Left lung (tissue), 10 donors: ENCODE results near the gene KRTAP2-1. TPM values are rescaled to one million over a fixed set of nuclear protein-coding genes. Genes with fewer than 3 reads are reported as not detected.
"Not testable (repeated sequence)": the region's sequence is repeated elsewhere in the genome, so short reads cannot be mapped to it uniquely, and the experiment has no call there.

Experiments used
- ATAC-seq: fragments of 200-7000 bp; cut with Tn5 transposase; one replicate; pipeline ENCODE4 v1.9.1; 2020; ENCODE audit warnings: moderate library complexity
- DNase-seq, 4 donors: peaks; one replicate each; pipeline ENCODE4 v3.0.0-alpha.2; 2013 to 2020
- H3K27ac ChIP-seq, 2 donors: fragments of 200-600 bp; sonication (generic) in 1 of 2; one replicate each; pipeline versions ENCODE4 v1.5.0 to v1.8.0; 2020 to 2021
- H3K27me3 ChIP-seq, 2 donors: fragments of 200-600 bp; sonication (generic) in 1 of 2; one replicate each; pipeline versions ENCODE4 v1.5.0 to v1.8.0; 2020 to 2021
- H3K36me3 ChIP-seq, 2 donors: fragments of 200-600 bp; sonication (generic) in 1 of 2; one replicate each; pipeline versions ENCODE4 v1.5.0 to v1.8.0; 2020 to 2021
- H3K4me1 ChIP-seq, 2 donors: fragments of 200-600 bp; one replicate each; pipeline ENCODE4 v1.8.0; 2021
- H3K4me3 ChIP-seq, 2 donors: fragments of 200-600 bp; sonication (generic) in 1 of 2; one replicate each; pipeline versions ENCODE4 v1.5.0 to v1.8.0; 2020 to 2021; ENCODE audit warnings: mild to moderate bottlenecking in 1 of 2
- H3K9me3 ChIP-seq, 2 donors: fragments of 200-600 bp; sonication (generic) in 1 of 2; one replicate each; pipeline versions ENCODE4 v1.5.0 to v1.8.0; 2020 to 2021
- CTCF ChIP-seq, 2 donors: fragments of 200-600 bp; sonication (generic) in 1 of 2; IDR thresholded peaks; one replicate each; pipeline versions ENCODE4 v1.5.0 to v1.8.0; 2021; ENCODE audit warnings: antibody characterized with exemption in 2 of 2
- intact Hi-C, 2 donors: fragments of 100-400 bp; cut with DNase I; formaldehyde crosslinking; loops; one replicate each; pipeline versions ENCODE4 v1.11.2 to v1.14.2; 2022
- polyA plus RNA-seq, 6 donors: library from polyadenylated mRNA; unstranded; fragments of 120-200 nt; gene quantifications; one replicate each; pipeline ENCODE4 v1.2.1, GENCODE V29; 2013; ENCODE audit not compliant: insufficient read length in 6 of 6
- total RNA-seq, 2 donors: library from RNA; stranded (reverse); fragmentation: NEBNext Ultra II Directional; extraction: Animal tissue kit (Norgen Biotek cat#: 25700); gene quantifications; one replicate each; pipeline ENCODE4 v1.2.1, GENCODE V29; 2021
- donor health status: DM: no; HTN: yes; CAD: no.
- donor health status: DM: no; HTN: no; CAD: no.

KRTAP2-1 gene
- total and polyA plus RNA-seq, 8 donors: not detected

DNA sequence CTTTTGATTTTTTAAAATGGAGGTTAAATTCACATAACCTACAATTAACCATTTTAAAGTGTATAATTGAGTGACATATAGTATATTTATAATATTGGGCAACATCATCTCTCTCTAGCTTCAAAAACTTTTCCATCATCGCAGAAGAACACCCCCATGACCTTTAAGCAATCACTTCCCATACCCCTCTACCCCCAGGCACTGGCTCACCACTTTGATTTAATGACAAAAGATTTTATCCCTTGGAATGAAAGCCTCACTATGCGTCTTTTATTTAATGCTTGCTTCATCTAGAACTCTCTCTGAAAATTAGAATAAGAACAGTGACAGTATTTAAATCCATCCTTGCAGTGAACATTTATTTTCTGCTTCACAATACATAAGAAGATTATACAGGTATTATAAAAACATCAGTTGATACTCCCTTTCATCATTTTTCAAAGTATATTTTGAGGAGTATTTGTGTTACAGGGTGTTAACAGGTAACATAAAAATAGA, 9.2 kb downstream of the KRTAP2-1 start:
- no peak for ATAC-seq
- no peak for TF ChIP-seq CTCF (IDR thresholded peaks at IDR 0.05)

DNA sequence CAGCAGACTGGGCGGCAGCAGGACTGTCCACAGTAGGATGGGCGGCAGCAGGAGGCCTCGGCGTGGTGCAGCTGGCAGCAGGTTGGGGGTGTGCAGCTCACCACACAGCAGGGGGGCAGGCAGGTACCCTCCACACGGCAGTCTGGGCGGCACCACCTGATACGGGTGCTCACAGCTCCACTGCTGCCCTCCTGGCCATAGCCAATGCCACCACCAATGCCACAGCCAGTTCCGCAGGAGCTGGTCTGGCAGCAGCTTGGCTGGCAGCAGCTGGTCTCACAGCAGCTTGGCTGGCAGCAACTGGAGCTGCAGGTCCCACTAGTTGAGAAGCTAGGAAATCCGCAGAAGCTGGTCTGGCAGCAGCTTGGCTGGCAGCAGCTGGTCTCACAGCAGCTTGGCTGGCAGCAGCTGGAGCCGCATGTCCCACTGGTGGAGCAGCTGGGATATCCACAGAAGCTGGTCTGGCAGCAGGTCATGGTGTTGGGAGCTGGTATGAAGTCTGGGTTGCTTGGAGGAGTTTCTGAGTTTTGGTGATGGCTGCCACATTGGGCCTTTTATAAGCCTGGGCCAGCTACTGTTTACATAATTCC, 12.7 kb downstream of the KRTAP2-1 start, which contains the start of gene KRTAP1-3:
KRTAP1-3 (minus strand) TSS at position 529 of the 590 bp plus-strand sequence; CDS start at position 476, 53 bp downstream.
- H3K4me3 ChIP-seq, H3K27ac ChIP-seq, H3K9me3 ChIP-seq, H3K36me3 ChIP-seq, intact Hi-C loops, DNase-seq, H3K4me1 ChIP-seq, ATAC-seq: not testable (repeated sequence)
- peaks cover 0 to 17% of the 10 kb centered on the region in 2 donors for H3K27me3 ChIP-seq

More for the DNA sequence above, 9.2 kb downstream of the KRTAP2-1 start:
- no peak for DNase-seq
- Histone ChIP-seq H3K36me3 (no peaks in the 10 kb centered on the region), H3K4me1 (no peaks in the 10 kb centered on the region), H3K4me3 (no peak overlapping the region), H3K9me3 (no peaks in the 10 kb centered on the region), H3K27me3 (no peaks in the 10 kb centered on the region), H3K27ac (no peak overlapping the region)
- intact Hi-C loops: no loop called here

DNA sequence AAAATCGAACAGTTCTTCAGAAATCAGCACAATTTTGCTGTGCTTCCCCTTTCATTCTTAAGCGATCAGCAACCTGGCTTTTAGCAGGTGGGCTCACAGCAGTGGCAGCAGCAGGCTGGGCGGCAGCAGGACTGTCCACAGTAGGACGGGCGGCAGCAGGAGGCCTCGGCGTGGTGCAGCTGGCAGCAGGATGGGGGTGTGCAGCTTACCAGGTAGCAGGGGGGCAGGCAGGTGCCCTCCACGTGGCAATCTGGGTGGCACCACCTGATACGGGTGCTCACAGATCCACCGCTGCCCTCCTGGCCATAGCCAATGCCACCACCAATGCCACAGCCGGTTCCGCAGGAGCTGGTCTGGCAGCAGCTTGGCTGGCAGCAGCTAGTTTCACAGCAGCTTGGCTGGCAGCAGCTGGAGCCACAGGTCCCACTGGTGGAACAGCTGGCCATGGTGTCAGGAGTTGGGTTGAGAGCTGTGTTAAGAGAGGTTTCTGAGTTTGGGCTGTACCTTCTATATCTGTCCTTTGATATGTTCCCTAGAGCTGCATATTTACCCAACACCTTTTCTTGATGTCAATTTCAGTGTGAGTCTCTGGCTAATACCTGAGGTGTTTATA, 17.4 kb downstream of the KRTAP2-1 start, which contains the start of gene KRTAP1-4:
KRTAP1-4 (minus strand) TSS at position 563 of the 613 bp plus-strand sequence; CDS start at position 446, 117 bp downstream.
- ATAC-seq (no peak), DNase-seq (no peak)
- Histone ChIP-seq H3K9me3 (no peaks in the 10 kb centered on the region), H3K27me3 (peaks cover 0 to 21% of the 10 kb centered on the region in 2 donors), H3K4me3 (no peak within 1 kb of the TSS), H3K27ac (no peak within 1 kb of the TSS), H3K4me1 (no peaks in the 10 kb centered on the region), H3K36me3 (no peaks in the 10 kb centered on the region)
- TF ChIP-seq CTCF (IDR thresholded peaks at IDR 0.05): no peak
- intact Hi-C loops: no loop called here

DNA sequence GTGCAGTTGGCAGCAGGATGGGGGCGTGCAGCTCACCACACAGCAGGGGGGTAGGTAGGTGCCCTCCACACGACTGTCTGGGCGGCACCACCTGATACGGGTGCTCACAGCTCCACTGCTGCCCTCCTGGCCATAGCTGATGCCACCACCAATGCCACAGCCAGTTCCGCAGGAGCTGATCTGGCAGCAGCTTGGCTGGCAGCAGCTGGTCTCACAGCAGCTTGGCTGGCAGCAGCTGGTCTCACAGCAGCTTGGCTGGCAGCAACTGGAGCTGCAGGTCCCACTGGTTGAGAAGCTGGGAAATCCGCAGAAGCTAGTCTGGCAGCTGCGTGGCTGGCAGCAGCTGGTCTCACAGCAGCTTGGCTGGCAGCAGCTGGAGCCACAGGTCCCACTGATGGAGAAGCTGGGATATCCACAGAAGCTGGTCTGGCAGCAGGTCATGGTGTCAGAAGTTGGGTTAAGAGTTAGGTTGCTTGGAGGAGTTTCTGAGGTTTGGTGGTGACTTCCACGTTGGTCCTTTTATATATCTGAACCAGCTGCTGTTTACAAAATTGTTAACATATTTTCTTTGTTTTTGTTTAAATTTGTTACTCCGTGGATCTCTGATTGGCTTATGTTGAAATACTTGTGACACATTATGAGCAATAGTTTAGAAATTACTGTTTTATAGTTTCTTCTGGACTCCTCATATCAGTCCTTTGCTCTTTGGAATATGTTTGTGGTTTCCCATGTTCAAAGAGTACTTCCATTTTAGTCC, 20.2 kb downstream of the KRTAP2-1 start, which contains the start of gene KRTAP1-5:
KRTAP1-5 (minus strand) TSS at position 494 of the 757 bp plus-strand sequence; CDS start at position 441, 53 bp downstream.
- Histone ChIP-seq H3K9me3 (no peaks in the 10 kb centered on the region), H3K4me3 (no peak within 1 kb of the TSS), H3K27me3 (peaks cover 0 to 21% of the 10 kb centered on the region in 2 donors), H3K27ac (no peak within 1 kb of the TSS), H3K4me1 (no peaks in the 10 kb centered on the region), H3K36me3 (no peaks in the 10 kb centered on the region)
- TF ChIP-seq CTCF (IDR thresholded peaks at IDR 0.05): no peak
- intact Hi-C loops: no loop called here
- DNase-seq (peak in 1 of 4 donors; percentile 64), ATAC-seq (no peak)

DNA sequence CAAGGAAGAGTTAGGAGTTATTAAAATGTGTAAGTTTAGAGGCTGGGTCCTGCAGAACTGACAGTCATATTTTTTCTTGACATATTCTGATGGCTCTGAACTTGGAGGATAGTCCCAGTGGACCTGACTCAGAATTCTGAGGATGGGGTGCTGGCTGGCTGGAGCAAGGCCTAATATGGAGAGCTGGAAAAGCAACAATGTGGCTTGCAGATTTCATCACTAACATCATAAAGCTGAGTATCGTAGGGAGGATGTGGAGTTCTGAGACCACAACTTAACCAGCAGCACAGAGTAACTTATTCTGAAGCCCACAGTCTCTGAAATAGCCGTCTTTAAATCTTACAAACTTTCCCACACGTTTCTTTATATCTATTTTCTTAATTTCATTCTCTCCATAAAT, 22.4 kb downstream of the KRTAP2-1 start:
- H3K9me3 ChIP-seq: no peaks in the 10 kb centered on the region
- no peaks in the 10 kb centered on the region for H3K4me1 ChIP-seq
- ATAC-seq (no peak), DNase-seq (no peak)
- H3K27me3 ChIP-seq: peaks cover 0 to 7% of the 10 kb centered on the region in 2 donors
- H3K27ac ChIP-seq: no peak overlapping the region
- H3K36me3 ChIP-seq: no peaks in the 10 kb centered on the region
- TF ChIP-seq CTCF (IDR thresholded peaks at IDR 0.05): no peak
- intact Hi-C loops: no loop called here
- H3K4me3 ChIP-seq: no peak overlapping the region
